ENCODE measurements around the gene PSMA6. TPM values are rescaled to one million over a fixed set of nuclear protein-coding genes. Genes with fewer than 3 reads are reported as not detected.

PSMA6 gene
- total and polyA plus RNA-seq, 2 of the 13 experiments (the other 11 are each of a cell fraction or from before 2014, with no cell fraction given), result 525 to 1,109 TPM

DNA sequence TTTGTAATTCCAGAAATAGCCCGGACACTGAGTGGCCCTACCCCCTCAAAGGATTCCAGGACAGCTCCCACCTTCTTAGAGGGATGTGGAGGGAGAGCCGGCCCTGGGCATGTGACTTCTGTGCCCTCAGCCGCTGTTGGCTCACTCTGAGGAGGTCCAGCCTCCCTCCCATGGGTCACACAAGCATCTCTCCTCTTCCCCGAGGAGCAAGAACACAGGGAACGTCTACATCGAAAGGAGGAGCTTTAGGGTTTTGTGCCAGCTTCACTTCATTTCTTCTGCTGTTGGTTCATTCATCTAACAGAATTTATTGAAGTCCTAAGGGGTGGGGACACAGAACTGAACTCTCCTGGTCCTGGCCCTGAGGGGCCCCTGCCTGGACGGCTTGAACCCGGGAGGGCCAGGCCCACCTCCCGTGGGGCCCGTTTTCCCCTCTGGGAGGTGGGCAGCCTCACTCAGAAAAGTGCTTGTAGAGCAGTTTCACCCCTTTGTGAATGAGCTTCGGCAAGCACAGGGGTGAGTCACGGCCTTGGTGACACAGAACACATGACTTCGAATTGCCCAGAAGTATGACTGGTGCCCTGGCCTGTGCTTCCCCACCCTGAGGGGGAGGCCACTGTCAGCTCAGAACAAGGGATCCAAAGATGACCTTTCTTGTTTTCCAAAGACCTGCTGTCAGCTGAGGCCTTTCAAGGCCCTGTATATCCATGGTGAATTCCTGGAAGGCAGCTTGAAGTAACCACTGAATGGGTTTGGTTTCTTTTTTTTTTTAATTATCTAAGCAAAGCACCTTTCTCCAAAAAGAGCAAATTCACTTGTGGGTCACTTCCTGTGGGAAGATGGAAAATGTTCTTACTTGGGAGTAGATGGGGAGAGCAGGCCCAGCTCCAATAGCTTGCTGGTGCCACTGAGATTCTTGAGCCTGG is 73.2 kb downstream of the PSMA6 start (continued):
- TF ChIP-seq, protein P1, sequence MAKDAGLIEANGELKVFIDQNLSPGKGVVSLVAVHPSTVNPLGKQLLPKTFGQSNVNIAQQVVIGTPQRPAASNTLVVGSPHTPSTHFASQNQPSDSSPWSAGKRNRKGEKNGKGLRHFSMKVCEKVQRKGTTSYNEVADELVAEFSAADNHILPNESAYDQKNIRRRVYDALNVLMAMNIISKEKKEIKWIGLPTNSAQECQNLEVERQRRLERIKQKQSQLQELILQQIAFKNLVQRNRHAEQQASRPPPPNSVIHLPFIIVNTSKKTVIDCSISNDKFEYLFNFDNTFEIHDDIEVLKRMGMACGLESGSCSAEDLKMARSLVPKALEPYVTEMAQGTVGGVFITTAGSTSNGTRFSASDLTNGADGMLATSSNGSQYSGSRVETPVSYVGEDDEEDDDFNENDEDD (CRISPR knock-in tag; IDR thresholded peaks at IDR 0.05; ENCODE audit: borderline replicate concordance), result peak; percentile 95
- TF ChIP-seq HDAC1 (CRISPR knock-in tag; IDR thresholded peaks at IDR 0.05), result peak; percentile 94
- peak; percentile 73 for TF ChIP-seq KDM4B (CRISPR knock-in tag; IDR thresholded peaks at IDR 0.05)
- TF ChIP-seq MAF1 (CRISPR knock-in tag; IDR thresholded peaks at IDR 0.05; ENCODE audit: borderline replicate concordance), result 0 out of 2 replicates have a peak, but pooled peaks have one; percentile 30
- no peak for TF ChIP-seq DR1 (CRISPR knock-in tag; IDR thresholded peaks at IDR 0.05)
- peak; percentile 90 for TF ChIP-seq ZNF274 (CRISPR knock-in tag; IDR thresholded peaks at IDR 0.05)
- TF ChIP-seq KLF6 (CRISPR knock-in tag; IDR thresholded peaks at IDR 0.05), result peak; percentile 97
- no peak for TF ChIP-seq ZNF703 (CRISPR knock-in tag; IDR thresholded peaks at IDR 0.05; ENCODE audit: borderline replicate concordance)
- TF ChIP-seq U2AF1 (optimal IDR thresholded peaks at IDR 0.05; ENCODE audit: low read depth, low read length), result no peak
- TF ChIP-seq, protein P2, sequence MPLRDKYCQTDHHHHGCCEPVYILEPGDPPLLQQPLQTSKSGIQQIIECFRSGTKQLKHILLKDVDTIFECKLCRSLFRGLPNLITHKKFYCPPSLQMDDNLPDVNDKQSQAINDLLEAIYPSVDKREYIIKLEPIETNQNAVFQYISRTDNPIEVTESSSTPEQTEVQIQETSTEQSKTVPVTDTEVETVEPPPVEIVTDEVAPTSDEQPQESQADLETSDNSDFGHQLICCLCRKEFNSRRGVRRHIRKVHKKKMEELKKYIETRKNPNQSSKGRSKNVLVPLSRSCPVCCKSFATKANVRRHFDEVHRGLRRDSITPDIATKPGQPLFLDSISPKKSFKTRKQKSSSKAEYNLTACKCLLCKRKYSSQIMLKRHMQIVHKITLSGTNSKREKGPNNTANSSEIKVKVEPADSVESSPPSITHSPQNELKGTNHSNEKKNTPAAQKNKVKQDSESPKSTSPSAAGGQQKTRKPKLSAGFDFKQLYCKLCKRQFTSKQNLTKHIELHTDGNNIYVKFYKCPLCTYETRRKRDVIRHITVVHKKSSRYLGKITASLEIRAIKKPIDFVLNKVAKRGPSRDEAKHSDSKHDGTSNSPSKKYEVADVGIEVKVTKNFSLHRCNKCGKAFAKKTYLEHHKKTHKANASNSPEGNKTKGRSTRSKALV (CRISPR knock-in tag; IDR thresholded peaks at IDR 0.05), result no peak
- no peak for TF ChIP-seq FIP1L1 (IDR thresholded peaks at IDR 0.05; ENCODE audit: borderline replicate concordance, insufficient read depth, low read depth, low read length)
- no peak for TF ChIP-seq ZBTB1 (CRISPR knock-in tag; IDR thresholded peaks at IDR 0.05; ENCODE audit: borderline replicate concordance)
- TF ChIP-seq RBAK (CRISPR knock-in tag; IDR thresholded peaks at IDR 0.05), result 0 out of 2 replicates have a peak, but pooled peaks have one; percentile 65
- peak; percentile 86 for TF ChIP-seq SP5 (CRISPR knock-in tag; IDR thresholded peaks at IDR 0.05; ENCODE audit: borderline replicate concordance, low read depth)
- TF ChIP-seq NPAS2 (CRISPR knock-in tag; IDR thresholded peaks at IDR 0.05; ENCODE audit: borderline replicate concordance), result no peak
- TF ChIP-seq, protein P3, sequence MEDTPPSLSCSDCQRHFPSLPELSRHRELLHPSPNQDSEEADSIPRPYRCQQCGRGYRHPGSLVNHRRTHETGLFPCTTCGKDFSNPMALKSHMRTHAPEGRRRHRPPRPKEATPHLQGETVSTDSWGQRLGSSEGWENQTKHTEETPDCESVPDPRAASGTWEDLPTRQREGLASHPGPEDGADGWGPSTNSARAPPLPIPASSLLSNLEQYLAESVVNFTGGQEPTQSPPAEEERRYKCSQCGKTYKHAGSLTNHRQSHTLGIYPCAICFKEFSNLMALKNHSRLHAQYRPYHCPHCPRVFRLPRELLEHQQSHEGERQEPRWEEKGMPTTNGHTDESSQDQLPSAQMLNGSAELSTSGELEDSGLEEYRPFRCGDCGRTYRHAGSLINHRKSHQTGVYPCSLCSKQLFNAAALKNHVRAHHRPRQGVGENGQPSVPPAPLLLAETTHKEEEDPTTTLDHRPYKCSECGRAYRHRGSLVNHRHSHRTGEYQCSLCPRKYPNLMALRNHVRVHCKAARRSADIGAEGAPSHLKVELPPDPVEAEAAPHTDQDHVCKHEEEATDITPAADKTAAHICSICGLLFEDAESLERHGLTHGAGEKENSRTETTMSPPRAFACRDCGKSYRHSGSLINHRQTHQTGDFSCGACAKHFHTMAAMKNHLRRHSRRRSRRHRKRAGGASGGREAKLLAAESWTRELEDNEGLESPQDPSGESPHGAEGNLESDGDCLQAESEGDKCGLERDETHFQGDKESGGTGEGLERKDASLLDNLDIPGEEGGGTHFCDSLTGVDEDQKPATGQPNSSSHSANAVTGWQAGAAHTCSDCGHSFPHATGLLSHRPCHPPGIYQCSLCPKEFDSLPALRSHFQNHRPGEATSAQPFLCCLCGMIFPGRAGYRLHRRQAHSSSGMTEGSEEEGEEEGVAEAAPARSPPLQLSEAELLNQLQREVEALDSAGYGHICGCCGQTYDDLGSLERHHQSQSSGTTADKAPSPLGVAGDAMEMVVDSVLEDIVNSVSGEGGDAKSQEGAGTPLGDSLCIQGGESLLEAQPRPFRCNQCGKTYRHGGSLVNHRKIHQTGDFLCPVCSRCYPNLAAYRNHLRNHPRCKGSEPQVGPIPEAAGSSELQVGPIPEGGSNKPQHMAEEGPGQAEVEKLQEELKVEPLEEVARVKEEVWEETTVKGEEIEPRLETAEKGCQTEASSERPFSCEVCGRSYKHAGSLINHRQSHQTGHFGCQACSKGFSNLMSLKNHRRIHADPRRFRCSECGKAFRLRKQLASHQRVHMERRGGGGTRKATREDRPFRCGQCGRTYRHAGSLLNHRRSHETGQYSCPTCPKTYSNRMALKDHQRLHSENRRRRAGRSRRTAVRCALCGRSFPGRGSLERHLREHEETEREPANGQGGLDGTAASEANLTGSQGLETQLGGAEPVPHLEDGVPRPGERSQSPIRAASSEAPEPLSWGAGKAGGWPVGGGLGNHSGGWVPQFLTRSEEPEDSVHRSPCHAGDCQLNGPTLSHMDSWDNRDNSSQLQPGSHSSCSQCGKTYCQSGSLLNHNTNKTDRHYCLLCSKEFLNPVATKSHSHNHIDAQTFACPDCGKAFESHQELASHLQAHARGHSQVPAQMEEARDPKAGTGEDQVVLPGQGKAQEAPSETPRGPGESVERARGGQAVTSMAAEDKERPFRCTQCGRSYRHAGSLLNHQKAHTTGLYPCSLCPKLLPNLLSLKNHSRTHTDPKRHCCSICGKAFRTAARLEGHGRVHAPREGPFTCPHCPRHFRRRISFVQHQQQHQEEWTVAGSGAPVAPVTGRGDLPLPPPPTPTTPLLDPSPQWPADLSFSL (CRISPR knock-in tag; IDR thresholded peaks at IDR 0.05), result no peak; the same call in 1 of the 2 replicates
- TF ChIP-seq ZNF367 (CRISPR knock-in tag; IDR thresholded peaks at IDR 0.05; ENCODE audit: borderline replicate concordance), result 0 out of 2 replicates have a peak, but pooled peaks have one; percentile 13
- no peak for TF ChIP-seq KMT2A (CRISPR knock-in tag; IDR thresholded peaks at IDR 0.05)
- TF ChIP-seq ZNF530 (CRISPR knock-in tag; IDR thresholded peaks at IDR 0.05; ENCODE audit: low read depth), result no peak
- peak; percentile 85; the same call in 1 of the 2 replicates for TF ChIP-seq ZNF616 (CRISPR knock-in tag; IDR thresholded peaks at IDR 0.05; ENCODE audit: low read depth)
